GM10266 (cell line): ENCODE data around the gene CLEC9A.

Experiments
- DNase-seq: peaks from one replicate; pipeline ENCODE4 v3.0.0; 2012; ENCODE audit errors: extremely low spot score
- CTCF ChIP-seq: IDR thresholded peaks from 2 replicates; pipeline ENCODE4 v1.5.1; 2012; ENCODE audit warnings: mild to moderate bottlenecking, low read depth; ENCODE audit not compliant: control insufficient read depth, insufficient read depth; ENCODE audit errors: missing control alignments

The CLEC9A gene

GRCh38 chr12:10030446-10030845, at the start of gene CLEC9A:
CLEC9A (plus strand) TSS chr12:10030682; CDS start chr12:10052688, 22,006 bp downstream.
- no peak for DNase-seq
- no peak for TF ChIP-seq CTCF

GRCh38 chr12:9991876-9992275, 38.6 kb upstream of the CLEC9A start:
- DNase-seq, result no peak
- TF ChIP-seq CTCF, result no peak

DNA sequence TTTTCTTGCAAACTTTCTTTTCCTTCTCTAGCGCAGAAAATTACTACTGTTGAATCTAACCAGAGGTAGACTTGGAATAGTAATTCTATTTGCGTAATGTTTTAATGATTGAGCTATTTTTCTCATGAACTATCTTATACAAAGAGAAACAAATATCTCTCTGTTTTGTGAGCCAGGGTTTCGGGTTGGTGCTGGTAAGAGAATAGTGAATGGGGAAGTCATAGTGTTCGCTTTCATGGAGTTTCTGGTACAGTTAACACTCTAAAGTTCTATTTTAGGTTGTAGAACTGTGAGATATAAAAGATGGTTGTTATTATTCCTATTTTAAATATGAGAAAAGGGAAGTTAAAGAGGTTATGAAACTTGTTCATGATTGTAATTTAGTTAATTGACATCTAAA, 38.2 kb upstream of the CLEC9A start:
- TF ChIP-seq CTCF, result no peak
- DNase-seq, result no peak

- no peak for DNase-seq
- TF ChIP-seq CTCF, result no peak
These were observed 31.5 kb upstream of the CLEC9A start, which contains the start of gene CLEC1B for GRCh38 chr12:9999016-9999415. CLEC1B (minus strand) TSS chr12:9999121; CDS start chr12:9999100, 21 bp downstream.

DNA sequence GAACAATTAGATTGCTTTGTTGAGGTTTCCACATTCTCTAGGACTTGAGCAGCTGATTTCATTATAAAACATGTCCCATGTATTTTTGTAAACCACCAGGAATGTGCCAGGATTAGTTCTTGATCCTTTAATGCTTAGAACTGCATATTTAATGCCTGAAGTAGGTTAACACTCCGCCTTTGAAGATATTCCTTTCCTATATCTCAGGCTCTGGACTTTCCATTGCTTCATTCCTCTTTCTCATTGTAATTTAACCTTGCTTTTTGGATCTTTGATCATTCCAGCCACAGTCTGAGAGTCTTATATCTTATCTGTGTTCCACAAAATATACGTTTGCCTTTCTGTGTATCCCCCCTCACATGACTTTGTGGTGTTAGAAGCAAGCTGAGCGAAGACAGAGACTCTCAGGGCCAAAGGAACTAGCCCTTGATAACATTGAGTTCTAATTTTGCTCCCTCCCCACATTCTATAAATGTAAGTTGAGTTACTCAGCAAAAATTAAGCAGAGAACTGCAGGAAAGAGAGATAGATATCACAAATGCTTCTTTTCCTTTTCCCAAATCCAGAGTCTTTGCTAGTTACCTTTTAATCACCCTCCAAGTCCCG, 29.2 kb upstream of the CLEC9A start:
- DNase-seq, result no peak
- TF ChIP-seq CTCF, result no peak

- no peak for DNase-seq
- TF ChIP-seq CTCF, result no peak
These were observed 17.7 kb upstream of the CLEC9A start for GRCh38 chr12:10012630-10013330.

DNA sequence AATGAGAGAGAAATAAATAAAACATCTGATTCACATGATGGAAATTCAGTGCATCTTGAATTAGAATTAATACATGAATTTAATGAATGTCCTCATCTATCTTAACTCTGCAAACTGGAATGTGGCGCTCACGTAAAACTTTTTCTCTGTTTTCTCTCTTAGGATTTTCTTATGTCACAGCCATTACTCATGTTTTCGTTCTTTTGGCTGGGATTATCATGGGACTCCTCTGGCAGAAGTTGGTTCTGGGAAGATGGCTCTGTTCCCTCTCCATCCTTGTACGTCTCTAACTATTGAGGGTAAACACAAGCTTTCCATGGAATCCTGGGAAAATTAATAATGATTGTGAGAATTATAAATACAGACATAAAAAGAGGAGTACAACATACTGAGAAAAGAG, 15.0 kb upstream of the CLEC9A start:
- no peak for DNase-seq
- no peak for TF ChIP-seq CTCF
